Heart left ventricle (tissue), 16 donors: ENCODE results near the gene MCHR1. TPM values are rescaled to one million over a fixed set of nuclear protein-coding genes. Genes with fewer than 3 reads are reported as not detected.

ENCODE experiments used
- ATAC-seq, 4 donors: fragments of 200-7000 bp; cut with Tn5 transposase; one replicate each; pipeline ENCODE4 v1.9.1; 2020 to 2022; ENCODE audit warnings: moderate library complexity in 4 of 4, mild to moderate bottlenecking in 3 of 4, moderate number of reproducible peaks in 1 of 4
- DNase-seq, 5 donors: peaks; one replicate each; pipeline ENCODE4 v3.0.0-alpha.2; 2020
- H3K27ac ChIP-seq, 12 donors: fragments of 200-600 bp; sonication (generic) in 4 of 12; one replicate each; pipeline versions ENCODE4 v1.5.0 to v1.8.0; 2016 to 2022; ENCODE audit warnings: mild to moderate bottlenecking in 2 of 12
- H3K27me3 ChIP-seq, 9 donors: fragments of 200-600 bp; sonication (generic) in 2 of 9; one replicate each; pipeline versions ENCODE4 v1.5.1 to v1.8.0; 2016 to 2022; ENCODE audit warnings: mild to moderate bottlenecking in 3 of 9
- H3K36me3 ChIP-seq, 9 donors: fragments of 200-600 bp; sonication (generic) in 2 of 9; one replicate each; pipeline versions ENCODE4 v1.5.0 to v1.8.0; 2018 to 2022; ENCODE audit warnings: mild to moderate bottlenecking in 2 of 9
- H3K4me1 ChIP-seq, 12 donors: fragments of 200-600 bp; sonication (generic) in 4 of 12; one replicate each; pipeline versions ENCODE4 v1.5.0 to v1.8.0; 2016 to 2022; ENCODE audit warnings: mild to moderate bottlenecking in 3 of 12
- H3K4me3 ChIP-seq, 12 donors: fragments of 200-600 bp; sonication (generic) in 4 of 12; one replicate each; pipeline versions ENCODE4 v1.5.0 to v1.8.0; 2017 to 2022; ENCODE audit warnings: mild to moderate bottlenecking in 9 of 12, moderate library complexity in 4 of 12
- H3K9me3 ChIP-seq, 12 donors: fragments of 200-600 bp; sonication (generic) in 4 of 12; one replicate each; pipeline versions ENCODE4 v1.5.0 to v1.8.0; 2016 to 2022; ENCODE audit warnings: mild to moderate bottlenecking in 1 of 12
- POLR2A ChIP-seq, 2 donors: fragments of 450-650 bp; IDR thresholded peaks; one replicate each; pipeline ENCODE4 v1.6.1; 2017; ENCODE audit warnings: antibody characterized with exemption in 2 of 2, mild to moderate bottlenecking in 2 of 2, moderate library complexity in 2 of 2
- WGBS, 4 donors: extraction: QIAGEN DNeasy Blood & Tissue Kit in 2 of 4; methylation state at CpG; one replicate each; pipeline versions ENCODE4 v1.1.5 to v1.1.7; 2013 to 2018; 5-methylcytosine and 5-hydroxymethylcytosine counted together
- intact Hi-C, 10 donors: fragments of 100-400 bp; cut with DNase I; formaldehyde crosslinking; loops; one replicate each; pipeline versions ENCODE4 v1.11.1 to v1.14.2; 2022
- polyA plus RNA-seq, 2 donors: library from polyadenylated mRNA; stranded (reverse); fragments of 200-250 nt; gene quantifications; one replicate each; pipeline ENCODE4 v1.2.3, GENCODE V29; 2013
- total RNA-seq, 9 donors: library from RNA; depleted of rRNA in 2 of 9; stranded (reverse); fragments of >200 nt in 2 of 9; fragmentation: NEBNext Ultra II Directional in 3 of 9; extraction: Animal tissue kit (Norgen Biotek cat#: 25700) in 3 of 9; gene quantifications; one replicate each; pipeline versions ENCODE4 v1.1.0 to v1.2.4, GENCODE V29; 2016 to 2023
- TF ChIP-seq, protein P1 (sequence below), 12 donors: fragments of 200-600 bp; sonication (generic) in 4 of 12; IDR thresholded peaks; one replicate each; pipeline versions ENCODE4 v1.5.0 to v1.8.0; 2018 to 2022; ENCODE audit warnings: antibody characterized with exemption in 12 of 12, mild to moderate bottlenecking in 5 of 12
- donor health status: ischemic (EF 13 %, LVEDD 7.1; RV severe dilation, severe dysfunction).
- donor health status: healthy with polysubstance abuse.
- donor health status: DM: no; HTN: yes; CAD: no.
- donor health status: DM: no; HTN: no; CAD: no.
- donor health status: ischemic (EF 25% LVEDD 6.9; RV normal size, moderate dysfunction).
- donor health status: ischemic (EF 25% LVEDD 5.7; RV mildly dilated, moderate dysfunction).
- donor health status: healthy.
- donor health status: DM: yes; HTN: yes; CAD: no.
- donor health status: ischemic (EF 35%, LVEDD 5.7; RV mildly dilated, moderate dysfunction).
- donor health status: nonischemic (EF 11% LVEDD 7.7; RV severe dilation, severe dysfunction).
- donor health status: DM: yes; HTN: yes; CAD: no.
- donor health status: PGD.
- donor health status: ischemic (EF 29% LVEDD 5.4; RV normal size, mild dysfunction).
- donor health status: nonischemic (EF 23%, LVEDD 6.1; RV moderate dilation, normal function).

Gene MCHR1
- total and polyA plus RNA-seq, 11 donors: 0.09 to 0.96 (median 0.35) TPM; not detected in 4

DNA sequence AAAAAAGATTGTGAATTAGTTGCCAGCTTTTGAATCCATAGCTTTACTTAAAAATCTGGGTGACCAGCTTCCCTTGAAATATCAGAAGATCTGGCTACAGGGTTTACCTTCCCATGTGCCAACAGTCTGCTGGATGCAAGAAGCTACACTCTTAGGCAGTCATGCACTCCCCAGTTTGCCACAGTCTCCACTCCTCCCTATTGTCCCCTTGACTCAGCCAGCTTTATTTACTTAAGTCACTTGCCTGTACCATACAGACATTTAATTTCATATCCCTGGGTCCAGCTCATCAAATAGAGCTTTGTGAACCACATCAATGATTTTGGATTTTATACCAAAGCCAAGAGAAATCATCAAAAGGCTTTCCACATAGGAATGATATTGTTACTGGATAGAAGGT is 12.2 kb downstream of the MCHR1 start:
- DNase-seq (no peak), ATAC-seq (no peak)
- no peak overlapping the region for H3K27ac ChIP-seq
- intact Hi-C loops: no loop called here
- peaks cover 0 to 6% (median 4%) of the 10 kb centered on the region in 12 donors for H3K4me1 ChIP-seq
- no peak for TF ChIP-seq POLR2A (IDR thresholded peaks at IDR 0.05)
- TF ChIP-seq, protein P1, sequence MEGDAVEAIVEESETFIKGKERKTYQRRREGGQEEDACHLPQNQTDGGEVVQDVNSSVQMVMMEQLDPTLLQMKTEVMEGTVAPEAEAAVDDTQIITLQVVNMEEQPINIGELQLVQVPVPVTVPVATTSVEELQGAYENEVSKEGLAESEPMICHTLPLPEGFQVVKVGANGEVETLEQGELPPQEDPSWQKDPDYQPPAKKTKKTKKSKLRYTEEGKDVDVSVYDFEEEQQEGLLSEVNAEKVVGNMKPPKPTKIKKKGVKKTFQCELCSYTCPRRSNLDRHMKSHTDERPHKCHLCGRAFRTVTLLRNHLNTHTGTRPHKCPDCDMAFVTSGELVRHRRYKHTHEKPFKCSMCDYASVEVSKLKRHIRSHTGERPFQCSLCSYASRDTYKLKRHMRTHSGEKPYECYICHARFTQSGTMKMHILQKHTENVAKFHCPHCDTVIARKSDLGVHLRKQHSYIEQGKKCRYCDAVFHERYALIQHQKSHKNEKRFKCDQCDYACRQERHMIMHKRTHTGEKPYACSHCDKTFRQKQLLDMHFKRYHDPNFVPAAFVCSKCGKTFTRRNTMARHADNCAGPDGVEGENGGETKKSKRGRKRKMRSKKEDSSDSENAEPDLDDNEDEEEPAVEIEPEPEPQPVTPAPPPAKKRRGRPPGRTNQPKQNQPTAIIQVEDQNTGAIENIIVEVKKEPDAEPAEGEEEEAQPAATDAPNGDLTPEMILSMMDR (IDR thresholded peaks at IDR 0.05): no peak
- no peak overlapping the region for H3K4me3 ChIP-seq
- H3K9me3 ChIP-seq: no peaks in the 10 kb centered on the region
- no peaks in the 10 kb centered on the region for H3K36me3 ChIP-seq
- H3K27me3 ChIP-seq: no peaks in the 10 kb centered on the region

DNA sequence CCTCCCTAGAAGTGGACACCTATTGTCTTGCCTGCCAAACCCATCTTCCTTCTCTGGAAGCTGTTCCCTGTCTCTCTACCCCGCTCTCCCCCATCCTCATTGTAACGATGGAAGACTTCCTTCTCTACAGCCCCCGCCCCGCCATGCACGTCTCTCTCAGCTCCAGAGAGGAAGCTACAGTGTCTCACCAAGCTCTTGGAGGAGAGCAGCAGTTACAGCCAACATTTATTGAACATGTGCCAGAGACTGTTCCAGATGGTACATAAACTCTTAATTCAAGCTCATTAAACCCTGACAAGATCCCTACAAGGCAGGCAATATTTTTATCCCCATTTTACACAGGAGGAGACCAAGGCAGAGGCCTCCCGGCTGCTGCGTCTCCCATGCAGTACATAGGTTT is 15.1 kb downstream of the MCHR1 start:
- TF ChIP-seq, protein P1 (IDR thresholded peaks at IDR 0.05): no peak
- no peak for TF ChIP-seq POLR2A (IDR thresholded peaks at IDR 0.05)
- Histone ChIP-seq H3K9me3 (no peaks in the 10 kb centered on the region), H3K36me3 (no peaks in the 10 kb centered on the region), H3K27ac (no peak overlapping the region), H3K4me3 (no peak overlapping the region), H3K4me1 (peaks cover 0 to 6% (median 4%) of the 10 kb centered on the region in 12 donors), H3K27me3 (no peaks in the 10 kb centered on the region)
- intact Hi-C loops: no loop called here
- DNase-seq (no peak), ATAC-seq (peak in 2 of 4 donors; percentile 20 to 56)
- WGBS, 4 donors: 39 to 58% (median 44%) methylated on average over 7 of the region's 7 CpGs

DNA sequence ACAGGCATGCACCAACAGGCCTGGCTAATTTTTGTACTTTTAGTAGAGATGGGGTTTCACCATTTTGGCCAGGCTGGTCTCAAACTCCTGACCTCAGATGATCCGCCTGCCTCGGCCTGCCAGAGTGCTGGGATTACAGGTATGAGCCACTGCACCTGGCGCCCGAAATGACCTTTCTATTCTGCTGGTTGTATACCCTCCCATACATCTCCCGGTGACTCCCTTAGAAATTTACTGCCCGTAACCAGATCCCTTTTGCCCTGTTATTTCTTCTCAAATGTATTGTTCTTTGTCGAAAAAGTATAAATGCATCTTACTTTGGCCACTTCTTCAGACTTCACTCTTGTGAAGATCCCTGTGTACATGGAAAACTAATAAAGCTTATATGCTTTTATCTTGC is 22.0 kb downstream of the MCHR1 start:
- TF ChIP-seq POLR2A (IDR thresholded peaks at IDR 0.05): no peak
- TF ChIP-seq, protein P1 (IDR thresholded peaks at IDR 0.05): no peak
- ATAC-seq: no peak
- DNase-seq: no peak
- intact Hi-C loops: no loop called here
- Histone ChIP-seq H3K36me3 (no peaks in the 10 kb centered on the region), H3K27me3 (no peaks in the 10 kb centered on the region), H3K4me3 (no peak overlapping the region), H3K9me3 (no peaks in the 10 kb centered on the region), H3K4me1 (no peaks in the 10 kb centered on the region), H3K27ac (no peak overlapping the region)
- WGBS, 4 donors: 92 to 97% (median 96%) methylated on average over 7 of the region's 7 CpGs

DNA sequence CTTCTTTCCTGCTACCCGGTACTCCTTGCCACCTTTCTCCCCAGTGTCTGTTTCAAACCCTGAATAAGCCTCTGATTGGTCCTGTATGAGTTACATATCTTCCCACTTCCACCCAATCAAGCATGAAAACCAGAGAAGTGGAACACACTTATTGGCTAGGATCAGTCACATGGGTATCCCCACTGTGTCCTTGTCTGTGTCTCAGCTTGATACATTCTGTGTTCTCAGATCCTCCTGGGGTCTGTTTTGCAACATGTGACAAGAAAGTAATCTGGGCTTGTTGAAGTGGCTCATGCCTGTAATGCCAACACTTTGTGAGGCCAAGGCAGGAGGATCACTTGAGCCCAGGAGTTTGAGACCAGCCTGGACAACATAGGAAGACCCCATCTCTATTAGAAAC is 23.9 kb downstream of the MCHR1 start:
- no peak for TF ChIP-seq POLR2A (IDR thresholded peaks at IDR 0.05)
- TF ChIP-seq, protein P1 (IDR thresholded peaks at IDR 0.05): no peak
- intact Hi-C loops: no loop called here
- Histone ChIP-seq H3K27me3 (no peaks in the 10 kb centered on the region), H3K36me3 (no peaks in the 10 kb centered on the region), H3K27ac (no peak overlapping the region), H3K4me1 (no peaks in the 10 kb centered on the region), H3K9me3 (peaks cover 0 to 10% (median 0%) of the 10 kb centered on the region in 12 donors), H3K4me3 (no peak overlapping the region)
- DNase-seq: no peak
- 88 to 100% (median 94%) methylated on average over 1 of the region's 1 CpG for WGBS, 4 donors
- no peak for ATAC-seq
